Suppressor macrophage treated with lipopolysaccharide for 1 hour (primary cell): ENCODE data around the gene LAMTOR5.
"Not testable (repeated sequence)": the region's sequence is repeated elsewhere in the genome, so short reads cannot be mapped to it uniquely, and the experiment has no call there.

ENCODE experiments used
- DNase-seq, 3 donors: peaks; one replicate each; pipeline ENCODE4 v3.0.0-alpha.2; 2020 to 2022

The LAMTOR5 gene

GRCh38 chr1:110425612-110426152, 18.2 kb upstream of the LAMTOR5 start:
- no peak for DNase-seq

GRCh38 chr1:110424699-110425611, 17.5 kb upstream of the LAMTOR5 start:
- peak; percentile 40 to 63 (median 54) for DNase-seq

GRCh38 chr1:110420874-110421793, 13.6 kb upstream of the LAMTOR5 start:
- peak; percentile 87 to 92 (median 92) for DNase-seq

GRCh38 chr1:110420023-110420662, 12.6 kb upstream of the LAMTOR5 start:
- DNase-seq = no peak

GRCh38 chr1:110418729-110419128, 11.2 kb upstream of the LAMTOR5 start:
- DNase-seq = no peak

GRCh38 chr1:110413045-110413444, 5.6 kb upstream of the LAMTOR5 start:
- DNase-seq = not testable (repeated sequence)

- DNase-seq = peak; percentile 89 to 93 (median 92)
Measured at GRCh38 chr1:110412576-110412975, 5.1 kb upstream of the LAMTOR5 start.

GRCh38 chr1:110411173-110411735, 3.8 kb upstream of the LAMTOR5 start:
- DNase-seq = peak in 1 of 3 donors; percentile 41

- DNase-seq = no peak
Measured at GRCh38 chr1:110409316-110409715, 1.8 kb upstream of the LAMTOR5 start.

- DNase-seq = peak in 1 of 3 donors; percentile 20
Measured at GRCh38 chr1:110408488-110408887, 994 bp upstream of the LAMTOR5 start.

- DNase-seq = not testable (repeated sequence)
Measured at GRCh38 chr1:110406407-110406806, 1.1 kb downstream of the LAMTOR5 start.

- no peak for DNase-seq
Measured at GRCh38 chr1:110404401-110404800, 3.1 kb downstream of the LAMTOR5 start.

- no peak for DNase-seq
Measured at GRCh38 chr1:110403805-110404204, 3.7 kb downstream of the LAMTOR5 start.

- DNase-seq = not testable (repeated sequence)
Measured at GRCh38 chr1:110396259-110396958, 11.1 kb downstream of the LAMTOR5 start.

GRCh38 chr1:110394493-110394820, 13.0 kb downstream of the LAMTOR5 start:
- no peak for DNase-seq

- DNase-seq = no peak
Measured at GRCh38 chr1:110393691-110394492, 13.6 kb downstream of the LAMTOR5 start.

GRCh38 chr1:110393286-110393685, 14.2 kb downstream of the LAMTOR5 start:
- DNase-seq = no peak

- DNase-seq = no peak
Measured at GRCh38 chr1:110390692-110391245, 16.7 kb downstream of the LAMTOR5 start, which contains the start of gene SLC16A4. Gene SLC16A4 (minus strand): TSS chr1:110391026. CDS start chr1:110389323, 1,703 bp downstream.

GRCh38 chr1:110390096-110390495, 17.4 kb downstream of the LAMTOR5 start:
- DNase-seq = no peak

GRCh38 chr1:110387048-110387754, 20.3 kb downstream of the LAMTOR5 start:
- DNase-seq = no peak
